Activated naive CD4-positive, alpha-beta T cell treated with anti-CD3 and anti-CD28 coated beads, Interleukin-2, amount 50 U/mL, for 24 hours (primary cell): ENCODE measurements around the gene MORC2.
A peak's percentile ranks its signal among the peaks of the same experiment; 100 is the strongest.

Source experiments
- H3K27ac Mint-ChIP-seq: one replicate; pipeline ENCODE4 v1.8.0; 2021; ENCODE audit warnings: mild to moderate bottlenecking, mixed read lengths
- H3K27me3 Mint-ChIP-seq: one replicate; pipeline ENCODE4 v1.8.0; 2021; ENCODE audit warnings: mixed read lengths
- H3K36me3 Mint-ChIP-seq: one replicate; pipeline ENCODE4 v1.8.0; 2021; ENCODE audit warnings: mixed read lengths
- H3K4me1 Mint-ChIP-seq: one replicate; pipeline ENCODE4 v1.8.0; 2021; ENCODE audit warnings: mixed read lengths
- H3K4me3 Mint-ChIP-seq: one replicate; pipeline ENCODE4 v1.8.0; 2021; ENCODE audit warnings: mild to moderate bottlenecking, mixed read lengths
- H3K9me3 Mint-ChIP-seq: one replicate; pipeline ENCODE4 v1.8.0; 2021; ENCODE audit warnings: mixed read lengths

Gene MORC2

GRCh38 chr22:30969532-30970355 is 1.2 kb upstream of the MORC2 start:
- peak overlapping the region; percentile 72 for H3K27ac Mint-ChIP-seq
- H3K27me3 Mint-ChIP-seq: no peaks in the 10 kb centered on the region
- peaks cover 60% of the 10 kb centered on the region for H3K36me3 Mint-ChIP-seq
- peaks cover 25% of the 10 kb centered on the region for H3K9me3 Mint-ChIP-seq
- peak overlapping the region; percentile 96 for H3K4me3 Mint-ChIP-seq
- peaks cover 62% of the 10 kb centered on the region for H3K4me1 Mint-ChIP-seq

DNA sequence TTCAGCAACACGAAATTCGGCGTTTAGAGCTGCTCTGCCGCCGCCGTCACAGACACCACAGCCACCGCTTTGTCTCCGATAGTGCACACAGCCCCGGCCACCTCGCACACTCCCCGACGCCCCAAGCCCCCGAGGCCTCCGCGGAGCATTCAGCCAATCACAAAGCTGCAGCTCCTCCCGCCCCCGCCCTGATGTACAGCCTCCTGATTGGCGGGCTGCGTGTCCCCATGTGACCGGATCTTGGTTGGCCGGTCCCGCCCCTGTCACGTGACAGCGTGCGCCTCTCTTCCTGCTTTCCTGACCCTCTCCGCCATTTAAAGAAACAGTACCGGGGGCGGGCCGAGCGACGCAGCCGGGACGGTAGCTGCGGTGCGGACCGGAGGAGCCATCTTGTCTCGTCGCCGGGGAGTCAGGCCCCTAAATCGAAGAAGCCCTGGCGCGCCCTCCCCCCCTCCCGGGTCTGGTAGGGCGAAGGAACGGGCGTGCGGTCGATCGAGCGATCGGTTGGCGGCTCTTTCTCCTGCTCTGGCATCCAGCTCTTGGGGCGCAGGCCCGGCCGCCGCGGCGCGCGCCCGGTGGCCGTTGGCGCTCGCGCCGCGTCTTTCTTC is 454 bp upstream of the MORC2 start, which contains the start of gene TUG1:
Gene TUG1, plus strand, starts transcription at position 342 of the 608 bp plus-strand sequence.
- H3K4me3 Mint-ChIP-seq: peak within 1 kb of the TSS; percentile 96
- peaks cover 25% of the 10 kb centered on the region for H3K9me3 Mint-ChIP-seq
- peak within 1 kb of the TSS; percentile 98 for H3K27ac Mint-ChIP-seq
- H3K27me3 Mint-ChIP-seq: no peaks in the 10 kb centered on the region
- H3K4me1 Mint-ChIP-seq: peaks cover 62% of the 10 kb centered on the region
- H3K36me3 Mint-ChIP-seq: peaks cover 54% of the 10 kb centered on the region

DNA sequence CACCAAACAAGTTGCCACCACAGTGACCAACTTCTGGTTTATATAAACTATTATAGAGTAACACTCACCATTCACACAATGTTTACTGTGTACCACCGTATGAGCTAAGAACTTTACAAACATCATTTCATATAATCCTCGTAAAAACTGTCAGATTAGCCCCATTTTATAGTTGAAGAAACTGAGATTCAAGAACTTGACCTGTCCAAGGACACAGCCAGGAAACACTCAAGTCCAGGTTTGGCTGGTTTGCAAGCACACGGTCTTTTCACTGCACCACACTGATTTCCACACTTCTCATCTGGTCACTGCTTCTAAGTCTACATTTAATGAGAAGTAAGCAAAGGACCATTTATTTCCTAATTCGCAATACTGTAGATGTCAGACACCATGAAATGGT is 3.7 kb downstream of the MORC2 start:
- Mint-ChIP-seq H3K4me3 (no peak overlapping the region), H3K27me3 (no peaks in the 10 kb centered on the region), H3K27ac (no peak overlapping the region), H3K4me1 (peaks cover 35% of the 10 kb centered on the region), H3K9me3 (peaks cover 9% of the 10 kb centered on the region), H3K36me3 (peaks cover 25% of the 10 kb centered on the region)

DNA sequence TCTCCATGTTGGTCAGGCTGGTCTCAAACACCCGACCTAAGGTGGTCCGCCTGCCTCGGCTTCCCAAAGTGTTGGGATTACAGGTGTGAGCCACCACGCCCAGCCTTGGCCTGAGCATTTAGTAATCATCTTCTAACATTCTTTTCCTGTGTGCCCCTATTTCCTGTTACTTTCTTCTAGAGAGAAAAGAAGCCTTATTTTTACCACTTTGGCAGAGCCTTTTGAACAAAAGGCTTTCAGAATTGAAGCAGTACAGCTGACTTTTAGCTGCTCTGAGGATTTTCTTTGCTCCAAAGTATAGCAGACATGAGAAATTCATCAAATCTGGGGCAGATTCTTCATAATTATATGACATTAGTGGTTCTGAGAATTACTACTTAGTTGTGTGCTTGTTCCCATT is 13.4 kb downstream of the MORC2 start:
- Mint-ChIP-seq H3K36me3 (peaks cover 21% of the 10 kb centered on the region), H3K9me3 (no peaks in the 10 kb centered on the region), H3K4me3 (peak overlapping the region; percentile 61), H3K27ac (peak overlapping the region; percentile 94), H3K4me1 (peaks cover 89% of the 10 kb centered on the region), H3K27me3 (no peaks in the 10 kb centered on the region)

DNA sequence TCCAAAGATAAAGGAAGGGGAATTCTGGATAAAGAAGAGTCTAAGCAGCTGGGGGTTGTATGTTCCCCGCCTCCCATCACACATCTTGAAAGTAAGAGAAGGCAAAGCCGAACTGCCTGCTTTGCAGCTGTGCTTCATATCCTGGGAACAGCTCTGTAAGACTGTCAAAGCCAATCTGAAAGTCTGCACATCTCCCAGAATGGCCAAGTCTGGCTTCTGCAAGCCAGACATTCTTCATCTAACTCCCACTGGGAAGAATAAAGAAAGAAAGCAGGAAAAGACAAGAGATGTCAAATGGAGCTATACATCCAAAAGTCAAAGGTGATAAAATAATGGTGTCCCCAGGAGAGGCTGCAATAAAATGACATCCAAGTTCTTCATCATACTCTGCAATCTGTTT is 15.4 kb downstream of the MORC2 start:
- no peak overlapping the region for H3K4me3 Mint-ChIP-seq
- H3K36me3 Mint-ChIP-seq: peaks cover 28% of the 10 kb centered on the region
- peaks cover 76% of the 10 kb centered on the region for H3K4me1 Mint-ChIP-seq
- H3K27ac Mint-ChIP-seq: no peak overlapping the region
- H3K27me3 Mint-ChIP-seq: no peaks in the 10 kb centered on the region
- no peaks in the 10 kb centered on the region for H3K9me3 Mint-ChIP-seq

GRCh38 chr22:30949934-30950660 is 18.5 kb downstream of the MORC2 start:
- Mint-ChIP-seq H3K27me3 (no peaks in the 10 kb centered on the region), H3K9me3 (no peaks in the 10 kb centered on the region), H3K4me3 (no peak overlapping the region), H3K36me3 (peaks cover 40% of the 10 kb centered on the region), H3K27ac (no peak overlapping the region), H3K4me1 (peaks cover 66% of the 10 kb centered on the region)

- H3K4me3 Mint-ChIP-seq: no peak overlapping the region
- no peaks in the 10 kb centered on the region for H3K9me3 Mint-ChIP-seq
- H3K27me3 Mint-ChIP-seq: no peaks in the 10 kb centered on the region
- peak overlapping the region; percentile 79 for H3K27ac Mint-ChIP-seq
- H3K36me3 Mint-ChIP-seq: peaks cover 44% of the 10 kb centered on the region
- H3K4me1 Mint-ChIP-seq: peaks cover 68% of the 10 kb centered on the region
Observed at GRCh38 chr22:30948930-30949342, 19.6 kb downstream of the MORC2 start.

DNA sequence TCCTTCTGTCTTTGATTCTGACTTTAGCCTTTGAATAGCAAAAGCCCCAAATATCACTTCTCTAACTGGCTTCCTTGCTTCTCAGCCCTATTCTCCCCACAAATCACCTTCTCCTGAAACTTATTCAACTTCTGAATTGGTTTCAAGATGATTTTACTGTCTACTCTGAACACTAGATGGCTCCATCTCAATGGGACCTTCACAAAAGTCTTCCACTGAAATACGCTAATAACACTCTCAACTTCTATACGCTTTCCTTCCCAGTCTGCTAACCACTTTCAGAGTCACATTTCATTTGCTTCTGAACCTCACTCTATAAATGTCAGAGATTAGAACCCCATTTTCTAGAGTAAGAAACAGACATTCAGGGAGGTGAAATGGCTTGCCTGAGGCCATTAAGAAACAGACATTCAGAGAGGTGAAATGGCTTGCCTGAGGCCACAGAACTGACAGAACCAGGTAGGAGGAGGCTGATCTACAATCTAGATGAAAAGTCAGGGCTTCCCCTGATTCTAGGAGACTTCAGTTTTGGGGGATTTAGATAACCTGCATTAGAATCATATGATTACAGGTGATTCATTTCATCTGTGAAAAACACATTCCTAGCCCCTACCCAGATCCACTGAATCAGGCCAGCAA is 20.6 kb downstream of the MORC2 start:
- Mint-ChIP-seq H3K27me3 (no peaks in the 10 kb centered on the region), H3K9me3 (no peaks in the 10 kb centered on the region), H3K27ac (no peak overlapping the region), H3K4me3 (no peak overlapping the region), H3K36me3 (peaks cover 40% of the 10 kb centered on the region), H3K4me1 (peaks cover 68% of the 10 kb centered on the region)

GRCh38 chr22:30947173-30947815 is 21.3 kb downstream of the MORC2 start:
- Mint-ChIP-seq H3K4me1 (peaks cover 67% of the 10 kb centered on the region), H3K4me3 (no peak overlapping the region), H3K27me3 (no peaks in the 10 kb centered on the region), H3K36me3 (peaks cover 34% of the 10 kb centered on the region), H3K9me3 (no peaks in the 10 kb centered on the region), H3K27ac (no peak overlapping the region)

DNA sequence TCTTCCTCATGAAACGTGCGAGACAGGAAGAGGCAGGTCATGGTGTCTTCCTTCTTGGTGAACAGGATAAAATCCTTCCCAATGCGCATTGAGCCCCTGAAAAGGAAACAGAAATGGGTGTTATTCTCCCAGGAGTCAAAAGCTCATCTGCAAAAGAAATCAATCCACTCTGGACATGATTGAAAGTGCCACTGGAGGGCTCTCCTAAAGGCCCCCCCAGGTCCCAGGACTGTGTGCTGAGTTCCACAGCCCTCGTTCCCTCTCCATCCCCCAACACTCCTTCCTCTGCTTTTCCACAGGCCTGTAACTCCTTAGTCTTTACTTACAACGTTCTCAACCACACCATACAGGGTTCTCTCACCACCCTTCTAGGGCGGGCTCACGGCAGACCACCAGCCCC is 22.2 kb downstream of the MORC2 start:
- Mint-ChIP-seq H3K9me3 (no peaks in the 10 kb centered on the region), H3K4me3 (no peak overlapping the region), H3K27ac (peak overlapping the region; percentile 76), H3K36me3 (peaks cover 36% of the 10 kb centered on the region), H3K4me1 (peaks cover 67% of the 10 kb centered on the region), H3K27me3 (no peaks in the 10 kb centered on the region)

DNA sequence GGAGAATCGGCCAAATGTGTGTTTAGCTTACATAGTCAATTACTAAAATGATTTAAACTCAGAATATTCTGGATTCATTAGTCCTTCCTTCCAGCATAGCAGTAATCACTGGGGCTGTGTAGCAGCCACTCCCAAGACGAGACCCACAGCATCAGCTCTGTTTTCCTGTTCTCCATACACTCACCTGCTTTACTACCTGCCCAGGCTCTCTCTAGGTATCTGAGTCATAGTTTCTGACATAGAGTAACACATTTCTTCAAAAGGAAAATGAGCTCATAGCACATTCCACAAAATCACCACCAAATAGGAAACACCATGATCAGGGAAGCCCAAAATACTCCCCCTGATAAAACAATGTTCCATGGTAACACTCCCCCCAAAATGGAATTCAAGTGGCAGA is 22.9 kb downstream of the MORC2 start:
- Mint-ChIP-seq H3K36me3 (peaks cover 33% of the 10 kb centered on the region), H3K9me3 (no peaks in the 10 kb centered on the region), H3K27me3 (no peaks in the 10 kb centered on the region), H3K27ac (peak overlapping the region; percentile 76), H3K4me1 (peaks cover 67% of the 10 kb centered on the region), H3K4me3 (no peak overlapping the region)

DNA sequence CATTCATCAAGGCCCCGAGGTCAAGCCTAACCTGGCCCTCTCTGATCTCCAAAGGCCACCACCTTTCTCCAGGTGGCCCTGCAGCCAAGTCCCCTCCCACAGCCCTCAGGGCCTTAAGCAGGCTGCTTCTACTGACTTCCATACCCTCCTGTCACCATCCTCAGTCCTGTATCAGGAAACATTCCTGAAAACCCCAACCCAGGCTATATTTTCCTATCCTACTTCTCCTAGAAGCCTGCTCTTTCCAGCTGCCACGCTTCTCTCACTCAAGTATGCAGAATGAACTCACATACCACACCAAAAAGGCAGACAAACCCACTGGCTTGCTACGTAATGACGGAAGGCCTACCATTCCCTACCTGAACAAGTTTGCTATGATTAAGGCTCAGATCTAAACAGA is 23.6 kb downstream of the MORC2 start:
- peaks cover 69% of the 10 kb centered on the region for H3K4me1 Mint-ChIP-seq
- H3K9me3 Mint-ChIP-seq: no peaks in the 10 kb centered on the region
- H3K27me3 Mint-ChIP-seq: no peaks in the 10 kb centered on the region
- H3K4me3 Mint-ChIP-seq: no peak overlapping the region
- peaks cover 30% of the 10 kb centered on the region for H3K36me3 Mint-ChIP-seq
- H3K27ac Mint-ChIP-seq: no peak overlapping the region

DNA sequence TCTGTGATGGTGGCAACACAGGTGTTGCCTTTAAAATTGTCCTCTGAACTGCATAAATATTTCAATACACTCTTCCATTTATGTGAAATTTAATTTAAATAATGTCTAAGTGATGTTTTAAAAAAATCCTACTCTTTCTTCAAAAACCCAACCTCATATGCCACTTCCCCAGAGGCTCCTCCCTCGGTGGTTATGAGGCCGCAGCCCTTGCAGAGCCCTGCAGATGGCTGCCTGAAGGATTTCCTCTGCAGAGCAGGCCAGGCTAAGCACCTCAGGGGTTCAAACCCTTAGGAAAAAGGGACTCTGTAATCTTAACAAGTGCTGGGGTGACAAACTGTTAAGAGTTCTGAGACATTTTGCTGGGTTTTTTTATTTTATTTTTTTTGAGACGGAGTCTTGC is 25.2 kb downstream of the MORC2 start:
- no peak overlapping the region for H3K4me3 Mint-ChIP-seq
- H3K36me3 Mint-ChIP-seq: peaks cover 26% of the 10 kb centered on the region

DNA sequence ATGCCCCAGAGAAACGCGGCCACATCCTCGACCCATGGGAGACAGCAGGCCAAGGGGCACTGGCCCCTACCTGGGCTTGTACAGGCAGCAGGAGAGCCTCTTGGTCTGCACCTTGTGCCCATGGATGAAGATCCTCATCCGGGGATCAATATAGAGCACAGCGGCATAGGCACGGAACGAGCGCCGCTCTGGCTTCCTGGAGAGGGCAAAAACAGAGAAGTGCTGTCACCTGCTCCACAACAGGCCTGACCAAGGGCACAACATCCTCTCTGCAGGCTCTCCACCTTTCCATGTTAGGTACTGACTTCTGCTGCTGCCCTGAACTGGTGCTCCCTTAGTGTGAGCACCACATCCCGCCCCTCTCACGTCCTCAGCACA is 27.2 kb downstream of the MORC2 start:
- peak overlapping the region; percentile 95 for H3K27ac Mint-ChIP-seq
- H3K27me3 Mint-ChIP-seq: no peaks in the 10 kb centered on the region
- peaks cover 28% of the 10 kb centered on the region for H3K36me3 Mint-ChIP-seq
- H3K9me3 Mint-ChIP-seq: no peaks in the 10 kb centered on the region
- peaks cover 97% of the 10 kb centered on the region for H3K4me1 Mint-ChIP-seq
- peak overlapping the region; percentile 87 for H3K4me3 Mint-ChIP-seq

More for the DNA sequence above, 25.2 kb downstream of the MORC2 start:
- H3K4me1 Mint-ChIP-seq: peaks cover 85% of the 10 kb centered on the region
- no peaks in the 10 kb centered on the region for H3K27me3 Mint-ChIP-seq
- H3K9me3 Mint-ChIP-seq: no peaks in the 10 kb centered on the region
- peak overlapping the region; percentile 43 for H3K27ac Mint-ChIP-seq
